A673 (cell line): ENCODE data around the gene RPL4.

Experiments
- EZH2 ChIP-seq: fragments of 200-600 bp; sonication (generic); IDR thresholded peaks from 2 replicates; pipeline ENCODE4 v1.6.1; 2017; ENCODE audit warnings: borderline replicate concordance, low read depth, mild to moderate bottlenecking, mixed read lengths, antibody characterized with exemption, low read length; ENCODE audit not compliant: poor library complexity, severe bottlenecking
- TF ChIP-seq, protein P1 (sequence below): fragments of 300-800, 200-600 bp; sonication (generic); conservative IDR thresholded peaks from 2 replicates; pipeline ENCODE4 v1.5.1; 2017; ENCODE audit warnings: low read depth, mild to moderate bottlenecking, antibody characterized with exemption, low read length, moderate library complexity, mixed read lengths

DNA sequence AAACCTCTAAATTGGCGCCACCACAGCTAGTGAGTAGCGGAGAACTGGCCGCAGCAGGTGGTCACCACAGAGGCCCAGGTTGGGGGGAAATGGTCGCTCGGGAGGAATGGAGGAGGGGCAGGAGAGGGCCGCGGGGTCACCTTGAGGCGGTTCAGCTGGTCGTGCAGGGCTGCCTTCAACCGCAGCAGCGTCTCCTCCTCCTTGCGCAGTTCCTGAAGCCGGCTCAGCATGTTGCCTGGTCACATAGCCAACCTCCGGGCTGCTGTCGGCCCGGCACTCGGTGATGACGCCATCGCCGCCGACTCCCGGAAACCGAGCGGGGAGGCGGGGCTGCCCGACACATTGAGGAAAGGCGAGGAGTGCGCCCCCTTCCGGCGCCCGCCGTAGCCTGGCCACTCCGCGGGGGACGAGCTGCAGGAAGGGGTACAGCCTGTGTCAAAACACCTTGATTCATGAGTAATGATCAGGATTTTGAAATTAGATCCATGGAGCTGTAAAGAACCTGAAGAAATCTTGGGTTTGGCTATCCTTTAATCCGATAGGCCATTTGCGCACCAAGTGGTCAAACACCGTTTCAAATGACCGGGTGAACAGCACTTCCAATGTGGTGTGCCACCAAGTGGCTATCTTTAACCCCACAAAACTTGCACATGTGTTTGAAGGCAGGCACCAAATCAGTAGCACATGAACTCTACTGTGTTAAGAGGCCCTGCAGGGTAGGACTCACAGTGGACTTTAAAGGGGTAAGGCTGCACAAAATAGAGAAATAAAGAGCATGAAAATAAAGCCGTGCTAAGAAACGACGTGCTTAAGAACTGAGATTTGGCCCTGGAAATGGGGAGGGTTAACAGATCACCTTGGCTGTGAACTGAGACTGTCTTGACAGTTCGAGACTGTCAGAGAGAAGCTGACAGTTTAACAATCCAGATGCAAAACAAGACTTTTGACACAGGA lies 6.9 kb downstream of the RPL4 start, which contains the start of gene SNAPC5:
- TF ChIP-seq, protein P1, sequence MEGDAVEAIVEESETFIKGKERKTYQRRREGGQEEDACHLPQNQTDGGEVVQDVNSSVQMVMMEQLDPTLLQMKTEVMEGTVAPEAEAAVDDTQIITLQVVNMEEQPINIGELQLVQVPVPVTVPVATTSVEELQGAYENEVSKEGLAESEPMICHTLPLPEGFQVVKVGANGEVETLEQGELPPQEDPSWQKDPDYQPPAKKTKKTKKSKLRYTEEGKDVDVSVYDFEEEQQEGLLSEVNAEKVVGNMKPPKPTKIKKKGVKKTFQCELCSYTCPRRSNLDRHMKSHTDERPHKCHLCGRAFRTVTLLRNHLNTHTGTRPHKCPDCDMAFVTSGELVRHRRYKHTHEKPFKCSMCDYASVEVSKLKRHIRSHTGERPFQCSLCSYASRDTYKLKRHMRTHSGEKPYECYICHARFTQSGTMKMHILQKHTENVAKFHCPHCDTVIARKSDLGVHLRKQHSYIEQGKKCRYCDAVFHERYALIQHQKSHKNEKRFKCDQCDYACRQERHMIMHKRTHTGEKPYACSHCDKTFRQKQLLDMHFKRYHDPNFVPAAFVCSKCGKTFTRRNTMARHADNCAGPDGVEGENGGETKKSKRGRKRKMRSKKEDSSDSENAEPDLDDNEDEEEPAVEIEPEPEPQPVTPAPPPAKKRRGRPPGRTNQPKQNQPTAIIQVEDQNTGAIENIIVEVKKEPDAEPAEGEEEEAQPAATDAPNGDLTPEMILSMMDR: peak; percentile 100
- no peak for TF ChIP-seq EZH2
